Activated T-helper 1 cell treated with Interleukin-2 at 50 U/mL for 16 hours (primary cell): ENCODE data around the gene STK39.

Source experiments
- DNase-seq: peaks from one replicate; pipeline ENCODE4 v3.0.0-alpha.2; 2020; ENCODE audit warnings: low read depth

Gene STK39

DNA sequence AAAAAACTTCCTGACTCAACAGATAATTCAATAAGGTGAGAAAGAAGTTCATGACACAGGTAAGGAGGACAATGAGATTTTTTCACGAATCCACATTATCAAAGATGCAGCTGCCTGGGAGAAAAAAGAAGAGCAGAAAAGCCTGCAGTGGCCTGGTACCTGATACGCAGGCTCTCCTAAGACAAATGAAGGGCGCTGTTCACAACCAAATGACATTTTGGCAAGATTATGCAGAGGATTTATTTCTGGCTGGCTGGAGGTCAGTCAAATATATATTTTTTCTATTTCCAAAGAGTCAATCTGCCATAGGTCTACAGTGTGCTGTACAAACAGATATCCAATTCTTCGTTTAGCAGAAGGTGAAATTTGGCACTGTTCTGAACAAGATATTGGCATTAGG lies 257.3 kb downstream of the STK39 start:
- no peak for DNase-seq

DNA sequence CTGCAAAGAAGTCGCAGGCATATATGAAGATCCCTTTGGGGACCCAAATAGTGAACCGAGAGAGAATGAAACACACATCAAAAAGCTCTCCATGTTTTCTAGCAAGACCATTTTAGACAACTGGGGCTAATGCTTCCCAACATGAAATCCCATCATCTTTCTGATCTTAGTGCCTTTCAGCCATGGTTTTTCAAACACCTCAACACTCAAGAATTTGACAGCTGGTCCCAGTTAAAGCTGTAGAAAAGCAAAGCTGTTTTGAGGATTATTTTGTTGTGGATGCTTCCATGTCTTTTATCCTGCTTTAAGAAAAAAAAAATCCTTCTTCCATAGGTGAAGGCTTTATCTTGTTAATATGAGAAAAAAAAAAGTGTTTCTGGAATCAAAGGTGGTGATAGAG lies 259.1 kb downstream of the STK39 start:
- no peak for DNase-seq

DNA sequence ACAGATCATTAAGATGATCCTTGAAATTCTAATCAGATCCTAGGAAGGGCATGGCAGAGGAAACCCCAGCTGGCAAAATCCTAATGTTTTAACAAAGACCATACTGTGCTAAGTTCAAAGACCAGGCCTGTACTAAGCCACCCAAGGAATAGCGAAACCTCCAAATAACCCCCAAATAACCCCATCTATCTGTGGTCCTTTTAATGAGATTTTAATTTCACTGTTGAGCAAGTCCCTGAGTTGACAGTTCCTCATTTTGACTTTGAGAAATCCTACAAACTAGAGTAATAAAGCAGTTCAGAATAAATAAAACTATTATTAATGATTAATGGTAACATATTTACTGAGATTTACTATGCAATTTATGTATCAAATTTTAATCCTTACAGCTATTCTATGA lies 259.8 kb downstream of the STK39 start:
- no peak for DNase-seq

DNA sequence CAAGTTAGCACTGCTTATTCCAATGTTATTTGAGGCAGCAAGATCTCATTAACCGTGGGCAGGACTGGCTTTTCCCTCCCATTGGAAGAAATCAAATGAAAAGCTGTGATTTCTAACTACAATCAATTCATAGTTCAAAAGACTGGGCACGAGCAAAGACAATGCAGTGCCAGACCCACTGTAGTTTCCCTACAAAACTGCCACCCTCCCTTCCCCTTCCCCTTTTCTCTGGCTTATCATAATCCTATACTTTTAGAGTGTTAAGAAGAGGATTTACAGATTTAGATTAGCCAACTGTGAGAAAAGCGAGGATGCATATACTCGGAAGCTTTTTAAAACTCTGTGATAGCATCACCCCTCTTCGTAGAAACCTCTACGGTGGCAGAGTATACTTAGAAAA lies 260.4 kb downstream of the STK39 start:
- DNase-seq, result no peak

GRCh38 chr2:167986223-167986622 lies 261.2 kb downstream of the STK39 start:
- no peak for DNase-seq

DNA sequence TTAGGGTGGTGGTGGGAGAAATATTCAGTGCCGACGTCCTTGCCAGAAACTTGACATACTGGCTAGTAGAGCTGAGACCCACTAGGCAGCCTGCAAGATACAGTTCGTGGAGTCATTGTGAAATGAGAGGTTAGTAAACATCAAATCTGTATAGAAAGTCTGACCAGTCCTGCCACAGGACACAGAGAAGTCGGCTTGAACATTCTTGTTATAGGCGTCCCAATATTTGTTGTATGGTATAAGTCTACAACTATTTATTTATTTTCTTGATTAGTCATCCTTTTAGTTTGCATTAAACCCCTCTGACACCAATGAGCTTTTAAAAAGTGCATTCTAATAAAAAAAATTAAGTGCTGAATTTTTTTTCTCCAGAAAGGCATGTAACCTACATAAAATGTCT lies 265.4 kb downstream of the STK39 start:
- DNase-seq, result no peak

GRCh38 chr2:167980439-167980838 lies 267.0 kb downstream of the STK39 start:
- no peak for DNase-seq

GRCh38 chr2:167972746-167973145 lies 274.6 kb downstream of the STK39 start:
- DNase-seq, result no peak

- no peak for DNase-seq
Measured at GRCh38 chr2:167972020-167972419, 275.4 kb downstream of the STK39 start.

DNA sequence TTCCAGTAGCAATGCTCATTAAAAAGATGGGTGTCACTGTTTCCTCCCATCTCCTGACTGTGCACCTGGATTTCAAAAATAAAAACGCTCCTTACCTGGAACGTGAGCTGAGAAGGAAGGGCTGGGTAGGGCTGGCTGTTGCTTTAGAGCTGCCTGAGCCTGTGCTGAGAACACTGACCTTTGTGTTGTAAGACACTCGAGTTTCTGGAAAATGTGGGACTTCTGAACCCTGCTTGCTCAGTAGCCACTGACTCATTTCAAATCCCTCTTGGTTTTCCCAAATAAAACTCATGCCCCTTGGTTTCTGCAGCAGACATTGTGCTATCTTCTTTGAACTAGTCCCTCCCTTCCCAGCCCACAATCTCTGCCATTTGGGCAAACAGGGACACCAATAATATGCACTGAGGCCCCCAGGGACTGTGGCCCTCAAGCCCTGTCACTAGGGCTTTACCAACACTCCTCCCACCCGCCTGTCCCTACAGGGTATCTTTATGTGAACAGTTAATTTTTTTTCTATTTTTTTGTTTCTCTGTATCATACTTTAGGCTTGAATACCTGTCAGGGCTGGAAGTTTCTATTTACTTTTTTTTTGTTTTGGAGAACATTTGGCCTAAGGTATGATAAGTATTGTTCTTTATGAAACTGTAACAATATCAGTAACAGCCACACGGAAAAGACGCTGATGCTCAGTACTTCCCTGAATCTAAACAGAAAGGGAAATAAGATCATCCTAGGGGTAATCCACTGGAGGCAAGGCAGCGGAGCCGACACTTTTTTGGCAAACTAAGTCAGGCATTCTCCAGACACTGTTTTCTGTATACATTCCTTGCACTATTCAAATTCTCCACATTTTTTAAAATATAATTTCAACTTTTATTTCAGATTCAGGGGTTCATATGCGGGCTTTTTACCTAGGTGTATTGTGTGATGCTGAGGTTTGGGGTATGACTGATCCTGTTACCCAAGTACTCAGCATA lies 280.2 kb downstream of the STK39 start:
- DNase-seq, result no peak

DNA sequence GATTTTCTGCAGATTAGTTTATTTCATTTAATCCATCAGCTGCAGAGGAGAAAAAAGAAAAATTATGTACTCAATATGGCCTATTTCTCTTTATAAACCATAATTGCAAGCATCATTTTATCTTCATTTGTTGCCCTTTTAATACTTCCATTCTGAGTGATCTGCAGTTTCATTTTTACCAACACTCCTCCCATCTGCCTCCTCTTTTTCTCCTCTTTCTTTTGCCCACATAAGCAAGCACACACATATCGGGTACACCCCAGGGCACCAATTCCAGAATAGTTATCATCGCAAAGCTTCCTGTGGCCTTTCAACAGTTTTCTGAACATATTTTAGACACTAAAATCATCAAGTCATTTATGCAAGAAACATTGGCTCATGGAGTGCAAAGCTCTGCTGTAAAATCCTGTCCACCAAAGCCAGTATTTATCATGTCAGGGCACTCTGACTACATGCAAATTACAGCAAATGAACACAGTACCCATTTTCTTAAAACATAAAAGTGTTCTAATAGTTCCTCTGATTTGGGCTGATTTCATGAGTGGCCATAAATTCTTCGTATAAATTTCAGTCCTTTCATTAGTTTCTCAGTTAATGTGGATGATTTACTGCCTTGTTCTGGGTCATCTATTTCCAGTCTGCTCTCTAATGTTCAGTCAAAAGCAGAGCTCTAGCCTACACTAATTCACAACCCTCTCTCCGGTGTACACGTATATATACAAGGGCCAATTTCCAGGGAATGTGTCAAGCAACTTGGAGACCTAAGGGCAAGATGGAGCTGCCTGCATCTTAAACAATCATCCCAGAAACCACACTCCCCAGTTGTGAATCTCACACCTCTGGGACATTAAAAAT lies 281.3 kb downstream of the STK39 start:
- DNase-seq, result no peak

DNA sequence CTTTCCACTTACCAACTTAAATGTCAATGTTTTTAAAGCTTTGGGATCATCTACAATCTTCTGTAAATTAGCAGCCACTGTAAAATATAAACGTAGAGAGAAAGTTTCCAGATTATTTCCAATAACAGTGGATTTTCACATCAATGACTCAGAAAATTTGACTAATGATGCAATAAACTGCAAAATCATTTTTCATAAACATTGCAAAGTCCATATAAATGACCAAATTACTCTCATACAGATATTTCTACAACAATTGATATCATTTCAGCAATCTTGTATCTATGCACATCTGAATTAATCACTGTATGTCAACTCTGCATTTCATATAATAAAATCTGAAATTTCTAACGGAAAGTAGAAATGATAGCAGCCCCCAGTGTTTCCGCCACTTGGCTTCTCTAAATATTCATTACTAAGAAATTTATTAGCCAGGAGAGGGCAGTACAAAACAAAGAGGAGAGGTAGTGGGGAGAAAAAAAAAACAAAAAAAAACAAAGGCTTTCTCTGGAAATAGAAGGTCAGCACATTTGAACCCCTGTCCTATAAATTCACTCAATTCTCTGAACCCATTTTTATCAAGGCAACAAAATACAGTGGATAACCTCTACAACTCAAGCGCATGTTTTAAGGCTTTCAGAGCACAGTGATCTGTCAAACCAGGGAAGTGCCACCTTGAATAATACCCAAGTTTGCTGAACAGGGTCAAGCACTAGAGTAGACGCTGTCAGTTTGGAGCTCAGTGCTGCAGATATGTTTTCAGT lies 282.6 kb downstream of the STK39 start:
- no peak for DNase-seq

DNA sequence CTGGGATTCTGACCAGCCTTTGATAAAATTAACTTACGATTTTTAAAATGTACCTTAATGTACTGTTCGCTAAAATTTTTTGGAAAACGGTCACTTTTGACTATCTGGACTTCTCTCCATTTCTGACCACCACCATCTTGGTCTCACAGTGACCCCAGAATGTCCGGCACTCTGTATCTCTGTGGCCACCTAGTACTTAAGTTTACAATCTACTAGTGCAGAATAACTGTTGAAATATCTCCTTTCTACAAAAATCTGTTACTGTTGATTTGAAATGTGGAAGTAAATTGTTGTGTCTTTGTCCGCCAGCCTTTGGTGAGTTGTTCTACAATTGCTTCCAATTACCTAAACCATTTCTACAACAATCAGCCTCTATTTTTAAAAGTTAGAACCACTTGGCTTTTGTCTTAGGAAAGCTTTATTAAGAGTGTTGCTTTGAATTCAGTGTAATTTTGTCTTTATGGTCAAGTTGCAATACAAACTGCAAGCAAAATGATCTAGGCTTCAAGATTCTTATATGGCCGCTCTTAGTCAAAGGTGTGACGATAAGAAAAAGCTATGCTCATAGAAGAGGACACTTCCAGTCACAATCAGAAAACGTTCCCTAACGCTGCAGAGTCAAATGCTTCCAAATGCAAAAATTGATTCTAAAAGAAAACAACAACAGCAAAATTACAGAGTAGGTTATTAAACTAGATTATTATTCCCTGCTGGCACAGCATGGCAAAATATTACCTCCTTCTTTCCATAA lies 283.3 kb downstream of the STK39 start:
- DNase-seq, result no peak

GRCh38 chr2:167962436-167963226 lies 284.8 kb downstream of the STK39 start:
- no peak for DNase-seq

DNA sequence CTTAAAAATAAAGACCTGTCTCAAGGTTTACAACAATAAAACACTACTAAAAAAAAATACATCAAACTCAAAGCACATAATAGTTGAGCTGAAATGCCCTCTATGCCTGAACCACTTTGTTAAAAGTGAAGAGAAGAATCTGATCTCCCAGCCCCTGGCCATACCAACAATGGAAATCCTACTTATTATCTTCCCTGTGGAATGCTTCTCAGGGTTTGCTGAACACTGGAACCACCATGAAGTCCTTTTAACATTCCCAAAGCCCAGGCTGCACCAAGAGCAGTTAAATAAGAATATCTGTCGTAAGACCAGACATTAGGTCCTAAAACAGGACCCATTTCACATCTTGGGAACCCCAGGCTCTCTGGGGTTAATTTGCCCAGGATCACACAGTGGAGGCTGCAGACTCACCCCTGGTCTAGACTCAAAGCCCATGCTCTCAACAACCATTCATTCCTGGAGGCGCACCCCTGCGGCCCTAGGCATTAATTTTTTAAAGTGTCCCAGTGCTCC lies 285.8 kb downstream of the STK39 start:
- no peak for DNase-seq

- DNase-seq, result no peak
Measured at GRCh38 chr2:167960089-167960747, 287.2 kb downstream of the STK39 start.

- DNase-seq, result no peak
Measured at GRCh38 chr2:167957662-167958061, 289.7 kb downstream of the STK39 start.

DNA sequence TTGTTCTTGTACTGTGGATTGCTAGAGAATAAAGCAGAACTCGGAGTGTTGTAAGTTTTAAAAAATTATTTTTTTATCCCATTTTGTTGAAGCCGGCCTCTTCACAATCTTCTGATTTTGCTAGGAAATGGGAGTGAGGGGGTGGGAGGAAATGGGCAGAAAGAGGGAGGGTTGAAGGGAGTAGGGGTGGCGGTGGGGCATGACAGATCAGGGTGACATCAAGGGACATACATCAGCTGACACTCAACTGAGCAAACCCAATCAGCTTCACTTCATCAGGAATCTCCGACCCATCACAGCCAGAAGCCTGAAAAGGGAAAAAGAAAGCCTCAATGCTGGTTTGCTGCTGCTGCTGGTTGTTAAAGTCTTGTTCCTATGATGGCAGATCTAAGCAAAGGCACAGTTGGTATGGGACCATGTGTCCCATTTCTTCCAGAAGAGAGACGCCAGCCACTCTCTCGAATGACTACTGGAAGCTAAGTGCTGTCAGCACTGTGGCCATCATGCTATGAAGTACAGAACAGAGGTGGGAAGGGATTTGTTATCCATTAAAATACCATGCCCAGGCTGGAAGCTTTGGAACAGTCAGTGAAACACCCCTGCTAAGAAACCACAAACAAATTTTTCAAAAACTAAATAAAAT lies 292.0 kb downstream of the STK39 start:
- no peak for DNase-seq

GRCh38 chr2:167954495-167954894 lies 292.9 kb downstream of the STK39 start:
- no peak for DNase-seq
